GM12875 (cell line): ENCODE results near the gene ST6GAL1.

Source experiments
- H3K4me3 ChIP-seq: one replicate; pipeline ENCODE4 v1.5.1; 2011; ENCODE audit warnings: low read depth, low read length, control low read depth
- TF ChIP-seq, protein P1 (sequence below): IDR thresholded peaks from 2 replicates; pipeline ENCODE4 v1.5.1; 2011; ENCODE audit warnings: low read depth, mild to moderate bottlenecking, control low read depth, inconsistent platforms, low read length, moderate library complexity, borderline replicate concordance; ENCODE audit not compliant: insufficient read depth

The ST6GAL1 gene

DNA sequence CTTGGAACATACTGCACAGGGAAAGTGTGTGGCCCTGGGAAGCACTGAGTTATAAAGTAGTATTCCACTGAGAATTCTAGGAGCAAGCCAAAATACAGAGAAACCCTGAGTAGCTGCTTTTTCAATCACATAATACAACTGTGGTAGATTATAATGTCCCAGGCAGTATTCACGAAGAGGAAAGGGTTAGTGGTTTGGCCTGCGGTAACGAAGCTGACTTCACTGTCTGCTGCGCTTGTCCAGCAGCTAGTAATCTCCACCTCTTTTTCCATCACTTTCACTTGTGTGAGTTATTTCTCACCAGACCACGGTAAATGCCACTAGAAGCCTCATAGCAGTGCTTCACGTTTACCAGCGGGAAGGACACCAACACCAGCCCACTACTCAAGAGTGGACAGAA lies 174.6 kb downstream of the ST6GAL1 start:
- TF ChIP-seq, protein P1, sequence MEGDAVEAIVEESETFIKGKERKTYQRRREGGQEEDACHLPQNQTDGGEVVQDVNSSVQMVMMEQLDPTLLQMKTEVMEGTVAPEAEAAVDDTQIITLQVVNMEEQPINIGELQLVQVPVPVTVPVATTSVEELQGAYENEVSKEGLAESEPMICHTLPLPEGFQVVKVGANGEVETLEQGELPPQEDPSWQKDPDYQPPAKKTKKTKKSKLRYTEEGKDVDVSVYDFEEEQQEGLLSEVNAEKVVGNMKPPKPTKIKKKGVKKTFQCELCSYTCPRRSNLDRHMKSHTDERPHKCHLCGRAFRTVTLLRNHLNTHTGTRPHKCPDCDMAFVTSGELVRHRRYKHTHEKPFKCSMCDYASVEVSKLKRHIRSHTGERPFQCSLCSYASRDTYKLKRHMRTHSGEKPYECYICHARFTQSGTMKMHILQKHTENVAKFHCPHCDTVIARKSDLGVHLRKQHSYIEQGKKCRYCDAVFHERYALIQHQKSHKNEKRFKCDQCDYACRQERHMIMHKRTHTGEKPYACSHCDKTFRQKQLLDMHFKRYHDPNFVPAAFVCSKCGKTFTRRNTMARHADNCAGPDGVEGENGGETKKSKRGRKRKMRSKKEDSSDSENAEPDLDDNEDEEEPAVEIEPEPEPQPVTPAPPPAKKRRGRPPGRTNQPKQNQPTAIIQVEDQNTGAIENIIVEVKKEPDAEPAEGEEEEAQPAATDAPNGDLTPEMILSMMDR, result no peak
- no peak overlapping the region for H3K4me3 ChIP-seq

GRCh38 chr3:187105700-187106099 lies 175.4 kb downstream of the ST6GAL1 start:
- H3K4me3 ChIP-seq, result no peak overlapping the region
- TF ChIP-seq, protein P1, result no peak

GRCh38 chr3:187107989-187108388 lies 177.7 kb downstream of the ST6GAL1 start:
- TF ChIP-seq, protein P1, result no peak
- no peak overlapping the region for H3K4me3 ChIP-seq

- TF ChIP-seq, protein P1, result no peak
- H3K4me3 ChIP-seq, result no peak overlapping the region
Measured at GRCh38 chr3:187110156-187110555, 179.8 kb downstream of the ST6GAL1 start.

DNA sequence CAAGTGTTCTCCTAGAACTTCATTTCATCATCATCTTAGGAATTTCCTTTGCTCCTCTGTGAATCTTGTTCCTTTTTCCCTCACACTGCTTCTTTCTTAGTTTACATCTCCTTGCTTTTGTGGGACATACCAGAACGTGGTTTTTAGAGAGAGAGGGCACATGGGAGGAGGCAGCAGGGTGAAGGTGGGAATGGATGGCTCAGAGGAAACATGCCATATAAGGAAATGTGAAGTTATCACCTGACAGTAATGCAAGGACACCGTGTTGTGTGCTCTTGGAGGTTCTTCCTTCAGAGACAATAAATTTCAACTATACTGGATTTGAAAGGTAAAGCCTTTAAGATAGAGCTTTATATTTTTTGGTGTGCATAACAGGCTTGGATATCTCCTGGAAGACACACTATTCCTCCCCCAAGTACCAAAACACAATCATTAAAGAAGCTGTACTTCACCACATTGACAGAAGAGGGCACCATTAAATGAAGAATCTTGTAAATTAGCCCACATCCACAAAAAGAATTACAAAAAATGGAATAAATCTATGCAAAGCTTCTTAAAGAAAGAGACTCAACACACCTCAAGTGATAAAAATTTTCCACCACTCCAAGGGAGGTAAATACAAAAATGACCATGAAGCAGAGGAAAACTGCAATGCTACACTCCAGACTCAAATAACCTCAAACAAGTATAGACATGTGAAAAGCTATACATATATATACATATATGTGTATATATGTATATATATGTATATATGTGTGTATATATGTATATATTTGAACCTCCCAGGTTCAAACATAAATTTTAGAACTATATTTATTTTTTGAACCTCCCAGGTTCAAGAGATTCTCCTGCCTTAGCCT lies 182.8 kb downstream of the ST6GAL1 start:
- no peak overlapping the region for H3K4me3 ChIP-seq
- TF ChIP-seq, protein P1, result peak; percentile 26; the same call in 1 of the 2 replicates

GRCh38 chr3:187114511-187114910 lies 184.2 kb downstream of the ST6GAL1 start:
- TF ChIP-seq, protein P1, result no peak

GRCh38 chr3:187120326-187120725 lies 190.0 kb downstream of the ST6GAL1 start:
- no peak overlapping the region for H3K4me3 ChIP-seq
- TF ChIP-seq, protein P1, result no peak

More at GRCh38 chr3:187114511-187114910, 184.2 kb downstream of the ST6GAL1 start:
- H3K4me3 ChIP-seq, result no peak overlapping the region
